Measurements from ENCODE around the gene PKN1.
A peak's percentile ranks its signal among the peaks of the same experiment; 100 is the strongest.

PKN1 gene

GRCh38 chr19:14511229-14511593 is 78.1 kb downstream of the PKN1 start:
- H3K4me3 ChIP-seq (replicated peaks; ENCODE audit: low read depth, low read length): no peak overlapping the region
- TF ChIP-seq CTCF (IDR thresholded peaks at IDR 0.05; ENCODE audit: low read length, missing control alignments): no peak
- no peak for DNase-seq (ENCODE audit: low read depth)

GRCh38 chr19:14512406-14512961 is 79.4 kb downstream of the PKN1 start:
- no peak for DNase-seq (ENCODE audit: low read depth)
- TF ChIP-seq CTCF (IDR thresholded peaks at IDR 0.05; ENCODE audit: low read length, missing control alignments): no peak
- no peak overlapping the region for H3K4me3 ChIP-seq (replicated peaks; ENCODE audit: low read depth, low read length)

GRCh38 chr19:14514215-14514863 is 81.2 kb downstream of the PKN1 start:
- H3K4me3 ChIP-seq (replicated peaks; ENCODE audit: low read depth, low read length): no peak overlapping the region
- no peak for DNase-seq (ENCODE audit: low read depth)
- TF ChIP-seq CTCF (IDR thresholded peaks at IDR 0.05; ENCODE audit: low read length, missing control alignments): no peak

GRCh38 chr19:14515501-14516047 is 82.5 kb downstream of the PKN1 start:
- no peak for DNase-seq (ENCODE audit: low read depth)
- H3K4me3 ChIP-seq (replicated peaks; ENCODE audit: low read depth, low read length): peak overlapping the region; percentile 86
- no peak for TF ChIP-seq CTCF (IDR thresholded peaks at IDR 0.05; ENCODE audit: low read length, missing control alignments)

- TF ChIP-seq CTCF (IDR thresholded peaks at IDR 0.05; ENCODE audit: low read length, missing control alignments): no peak
- peak overlapping the region; percentile 86 for H3K4me3 ChIP-seq (replicated peaks; ENCODE audit: low read depth, low read length)
- DNase-seq (ENCODE audit: low read depth): no peak
Observed at GRCh38 chr19:14516048-14516534, 83.0 kb downstream of the PKN1 start.

GRCh38 chr19:14516746-14517438 is 83.8 kb downstream of the PKN1 start:
- no peak for TF ChIP-seq CTCF (IDR thresholded peaks at IDR 0.05; ENCODE audit: low read length, missing control alignments)
- H3K4me3 ChIP-seq (replicated peaks; ENCODE audit: low read depth, low read length): peak overlapping the region; percentile 86
- DNase-seq (ENCODE audit: low read depth): no peak
